Endothelial cell of umbilical vein (primary cell): ENCODE results near the gene LRRC59.

Experiments used
- CTCF ChIP-seq, 2 donors: IDR thresholded peaks; 1 replicate in 1 of 2; 2 replicates in 1 of 2; pipeline ENCODE4 v1.5.1; 2011; ENCODE audit warnings: low read length in 2 of 2, mild to moderate bottlenecking in 2 of 2, moderate library complexity in 2 of 2, control low read depth in 1 of 2, inconsistent platforms in 1 of 2, low read depth in 1 of 2; ENCODE audit not compliant: insufficient read depth in 1 of 2; ENCODE audit errors: extremely low read depth in 1 of 2
- EZH2 ChIP-seq: IDR thresholded peaks from 2 replicates; pipeline ENCODE4 v1.6.1; 2012; ENCODE audit warnings: borderline replicate concordance, low read depth, mild to moderate bottlenecking, moderate library complexity, low read length, inconsistent platforms; ENCODE audit not compliant: severe bottlenecking
- JUN ChIP-seq: IDR thresholded peaks from 2 replicates; pipeline ENCODE4 v1.6.1; 2011; ENCODE audit warnings: borderline replicate concordance, low read depth; ENCODE audit not compliant: insufficient read length, insufficient read depth
- MAX ChIP-seq: IDR thresholded peaks from 2 replicates; pipeline ENCODE4 v1.6.1; 2011; ENCODE audit not compliant: insufficient read depth, insufficient read length
- MYC ChIP-seq: IDR thresholded peaks from one replicate; pipeline ENCODE4 v1.6.1; 2011; ENCODE audit warnings: mild to moderate bottlenecking, low read depth, low read length
- POLR2A ChIP-seq: IDR thresholded peaks from 2 replicates; pipeline ENCODE4 v1.6.1; 2012; ENCODE audit warnings: low read depth, mild to moderate bottlenecking, control low read depth, low read length
- POLR2AphosphoS5 ChIP-seq: IDR thresholded peaks from 2 replicates; pipeline ENCODE4 v1.6.1; 2012; ENCODE audit warnings: low read depth, mild to moderate bottlenecking, control low read depth, low read length, moderate library complexity; ENCODE audit not compliant: insufficient read depth

GRCh38 chr17:50337956-50338355 lies 59.4 kb downstream of the LRRC59 start:
- TF ChIP-seq CTCF (IDR thresholded peaks at IDR 0.05; ENCODE audit: extremely low read depth in 1 of 2, insufficient read depth in 1 of 2, low read depth in 1 of 2, low read length in 2 of 2): no peak
- TF ChIP-seq MYC: no peak
- no peak for TF ChIP-seq POLR2A
- no peak for TF ChIP-seq EZH2
- TF ChIP-seq POLR2AphosphoS5: no peak
- TF ChIP-seq MAX: no peak
- no peak for TF ChIP-seq JUN
